Measurements from ENCODE around the gene TNRC6C. TPM values are rescaled to one million over a fixed set of nuclear protein-coding genes. Genes with fewer than 3 reads are reported as not detected.

Gene TNRC6C
- total and polyA plus RNA-seq, 2 of the 13 experiments (the other 11 are each of a cell fraction or from before 2014, with no cell fraction given), result 0.66 to 4.9 TPM

DNA sequence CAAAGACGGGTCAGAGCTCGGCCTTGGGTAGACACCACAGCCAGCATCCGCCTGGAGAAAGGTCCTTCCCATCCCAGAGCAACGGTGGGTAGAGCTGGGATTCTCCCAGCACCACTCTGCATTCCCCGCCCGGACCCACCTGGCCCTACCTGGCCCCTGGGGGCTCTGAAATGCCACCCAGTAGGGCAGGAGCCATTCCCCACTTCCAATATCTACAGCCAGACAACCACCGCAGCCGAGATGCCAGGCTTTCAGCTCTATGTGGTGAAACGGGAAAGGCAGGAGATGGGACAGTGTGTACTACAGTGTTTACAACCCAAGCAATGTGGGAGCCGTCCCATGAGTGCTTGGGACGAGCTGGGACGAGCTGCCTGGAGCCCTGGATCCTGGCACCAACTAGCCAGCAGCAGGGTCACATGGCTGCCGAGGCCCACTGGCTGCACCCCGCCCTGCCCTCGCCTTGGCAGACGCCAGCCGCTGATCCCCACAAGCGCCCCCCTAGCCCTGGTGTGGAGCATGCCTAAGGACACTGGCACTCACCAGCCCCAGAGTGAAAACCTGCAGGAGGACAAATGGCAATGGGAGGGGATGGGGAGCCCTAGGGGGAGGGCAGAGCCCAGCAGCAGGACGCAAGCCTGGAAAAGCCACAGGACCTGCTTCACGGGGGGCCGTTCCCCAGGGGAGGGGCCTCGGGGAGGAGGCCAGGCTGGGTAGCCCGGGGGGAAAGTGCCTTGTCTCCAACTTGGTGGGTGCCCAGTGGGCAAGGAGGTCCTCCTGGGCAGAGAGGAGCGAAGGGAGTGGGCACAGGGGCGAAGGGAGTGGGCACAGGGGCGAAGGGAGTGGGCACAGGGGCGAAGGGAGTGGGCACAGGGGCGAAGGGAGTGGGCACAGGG is 156.6 kb downstream of the TNRC6C start:
- Histone ChIP-seq H3K79me2 (ENCODE audit: insufficient read depth, low read length) (no peaks in the 10 kb centered on the region), H3K4me2 (ENCODE audit: low read depth, low read length) (no peak overlapping the region), H2AFZ (ENCODE audit: low read length) (no peak overlapping the region), H3K4me1 (ENCODE audit: insufficient read depth, low read length) (peaks cover 20% of the 10 kb centered on the region), H3K27me3 (ENCODE audit: control insufficient read depth in 1 of 2, insufficient read depth in 2 of 2, low read length in 2 of 2) (no peaks in the 10 kb centered on the region), H3K9ac (ENCODE audit: insufficient read depth, low read depth, low read length) (no peak overlapping the region), H3K4me3 (replicated peaks in 1 of 3; ENCODE audit: insufficient read depth in 1 of 3, low read depth in 2 of 3, low read length in 3 of 3) (no peak overlapping the region), H3K36me3 (replicated peaks in 1 of 2; ENCODE audit: control insufficient read depth in 1 of 2, insufficient read depth in 2 of 2, low read length in 2 of 2) (peaks cover 16 to 46% of the 10 kb centered on the region in 2 experiments), H3K27ac (ENCODE audit: extremely low read length, insufficient read depth, low read length) (no peak overlapping the region), H3K9me3 (ENCODE audit: low read length) (no peaks in the 10 kb centered on the region), H4K20me1 (ENCODE audit: insufficient read depth, low read length) (peaks cover 16% of the 10 kb centered on the region; the same call in 1 of the 2 replicates)
- intact Hi-C loops (cut with micrococcal nuclease; ENCODE audit: unreplicated experiment), result loop anchor here (5.0 kb wide), 1 partner anchor 72 kb away; the partner anchor contains the start of genes AFMID and TK1
- ATAC-seq (no peak), DNase-seq (ENCODE audit: low spot score) (no peak), FAIRE-seq (no peak)
- POLR2A ChIA-PET, result interaction anchor here (0.8 to 1.3 kb wide), 3 partner anchors 20 to 136 kb away, joined by 3 to 4 read pairs (median 3); no protein-coding TSS in a partner anchor
- CTCF ChIA-PET (ENCODE audit: low intra/inter-chr PET ratio, low total read pairs), result interaction anchor here (1.4 kb wide), 1 partner anchor 22 kb away, joined by 4 read pairs; no protein-coding TSS in a partner anchor
- in situ Hi-C loops (cut with HindIII; ENCODE audit: extremely low pct_ligation_motif_present, low pct_unique_long_range_greater_than_20kb), result loop anchor here (5.0 kb wide), 1 partner anchor 72 kb away; the partner anchor contains the start of genes AFMID and TK1
- WGBS (ENCODE audit: low lambda C conversion rate), result 95% methylated on average over 21 of the region's 28 CpGs
- BruUV-seq (replicated peaks), result no TSS peak
- TF ChIP-seq, protein P1, sequence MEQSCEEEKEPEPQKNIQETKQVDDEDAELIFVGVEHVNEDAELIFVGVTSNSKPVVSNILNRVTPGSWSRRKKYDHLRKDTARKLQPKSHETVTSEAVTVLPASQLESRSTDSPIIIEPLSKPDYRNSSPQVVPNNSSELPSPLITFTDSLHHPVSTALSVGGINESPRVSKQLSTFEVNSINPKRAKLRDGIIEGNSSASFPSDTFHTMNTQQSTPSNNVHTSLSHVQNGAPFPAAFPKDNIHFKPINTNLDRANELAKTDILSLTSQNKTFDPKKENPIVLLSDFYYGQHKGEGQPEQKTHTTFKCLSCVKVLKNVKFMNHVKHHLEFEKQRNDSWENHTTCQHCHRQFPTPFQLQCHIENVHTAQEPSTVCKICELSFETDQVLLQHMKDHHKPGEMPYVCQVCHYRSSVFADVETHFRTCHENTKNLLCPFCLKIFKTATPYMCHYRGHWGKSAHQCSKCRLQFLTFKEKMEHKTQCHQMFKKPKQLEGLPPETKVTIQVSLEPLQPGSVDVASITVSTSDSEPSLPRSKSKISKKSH (CRISPR knock-in tag; IDR thresholded peaks at IDR 0.05; ENCODE audit: borderline replicate concordance), result no peak
- TF ChIP-seq, protein P2, sequence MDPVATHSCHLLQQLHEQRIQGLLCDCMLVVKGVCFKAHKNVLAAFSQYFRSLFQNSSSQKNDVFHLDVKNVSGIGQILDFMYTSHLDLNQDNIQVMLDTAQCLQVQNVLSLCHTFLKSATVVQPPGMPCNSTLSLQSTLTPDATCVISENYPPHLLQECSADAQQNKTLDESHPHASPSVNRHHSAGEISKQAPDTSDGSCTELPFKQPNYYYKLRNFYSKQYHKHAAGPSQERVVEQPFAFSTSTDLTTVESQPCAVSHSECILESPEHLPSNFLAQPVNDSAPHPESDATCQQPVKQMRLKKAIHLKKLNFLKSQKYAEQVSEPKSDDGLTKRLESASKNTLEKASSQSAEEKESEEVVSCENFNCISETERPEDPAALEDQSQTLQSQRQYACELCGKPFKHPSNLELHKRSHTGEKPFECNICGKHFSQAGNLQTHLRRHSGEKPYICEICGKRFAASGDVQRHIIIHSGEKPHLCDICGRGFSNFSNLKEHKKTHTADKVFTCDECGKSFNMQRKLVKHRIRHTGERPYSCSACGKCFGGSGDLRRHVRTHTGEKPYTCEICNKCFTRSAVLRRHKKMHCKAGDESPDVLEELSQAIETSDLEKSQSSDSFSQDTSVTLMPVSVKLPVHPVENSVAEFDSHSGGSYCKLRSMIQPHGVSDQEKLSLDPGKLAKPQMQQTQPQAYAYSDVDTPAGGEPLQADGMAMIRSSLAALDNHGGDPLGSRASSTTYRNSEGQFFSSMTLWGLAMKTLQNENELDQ (CRISPR knock-in tag; IDR thresholded peaks at IDR 0.05; ENCODE audit: borderline replicate concordance), result no peak
- no peak for TF ChIP-seq ZNF841 (CRISPR knock-in tag; IDR thresholded peaks at IDR 0.05; ENCODE audit: borderline replicate concordance)
- no peak for TF ChIP-seq RFXAP (CRISPR knock-in tag; IDR thresholded peaks at IDR 0.05; ENCODE audit: borderline replicate concordance)
- no peak for TF ChIP-seq ZNF350 (CRISPR knock-in tag; IDR thresholded peaks at IDR 0.05; ENCODE audit: borderline replicate concordance, low read depth)
- TF ChIP-seq, protein P3, sequence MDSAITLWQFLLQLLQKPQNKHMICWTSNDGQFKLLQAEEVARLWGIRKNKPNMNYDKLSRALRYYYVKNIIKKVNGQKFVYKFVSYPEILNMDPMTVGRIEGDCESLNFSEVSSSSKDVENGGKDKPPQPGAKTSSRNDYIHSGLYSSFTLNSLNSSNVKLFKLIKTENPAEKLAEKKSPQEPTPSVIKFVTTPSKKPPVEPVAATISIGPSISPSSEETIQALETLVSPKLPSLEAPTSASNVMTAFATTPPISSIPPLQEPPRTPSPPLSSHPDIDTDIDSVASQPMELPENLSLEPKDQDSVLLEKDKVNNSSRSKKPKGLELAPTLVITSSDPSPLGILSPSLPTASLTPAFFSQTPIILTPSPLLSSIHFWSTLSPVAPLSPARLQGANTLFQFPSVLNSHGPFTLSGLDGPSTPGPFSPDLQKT (CRISPR knock-in tag; IDR thresholded peaks at IDR 0.05; ENCODE audit: borderline replicate concordance), result no peak
- TF ChIP-seq ZNF30 (CRISPR knock-in tag; IDR thresholded peaks at IDR 0.05), result no peak
- TF ChIP-seq PTBP1 (IDR thresholded peaks at IDR 0.05; ENCODE audit: low read depth, low read length, poor library complexity, severe bottlenecking), result no peak
- no peak for TF ChIP-seq ZNF773 (CRISPR knock-in tag; IDR thresholded peaks at IDR 0.05; ENCODE audit: borderline replicate concordance)
- TF ChIP-seq SRSF9 (IDR thresholded peaks at IDR 0.05; ENCODE audit: borderline replicate concordance, insufficient read depth, low read depth, low read length, poor library complexity, severe bottlenecking), result no peak
- no peak for TF ChIP-seq ETV6 (CRISPR knock-in tag; conservative IDR thresholded peaks at IDR 0.05)
- TF ChIP-seq ZMAT3 (CRISPR knock-in tag; conservative IDR thresholded peaks at IDR 0.05), result no peak
- TF ChIP-seq CAMTA2 (CRISPR knock-in tag; IDR thresholded peaks at IDR 0.05; ENCODE audit: borderline replicate concordance), result no peak
- no peak for TF ChIP-seq ZNF446 (CRISPR knock-in tag; IDR thresholded peaks at IDR 0.05)
- TF ChIP-seq, protein P4, sequence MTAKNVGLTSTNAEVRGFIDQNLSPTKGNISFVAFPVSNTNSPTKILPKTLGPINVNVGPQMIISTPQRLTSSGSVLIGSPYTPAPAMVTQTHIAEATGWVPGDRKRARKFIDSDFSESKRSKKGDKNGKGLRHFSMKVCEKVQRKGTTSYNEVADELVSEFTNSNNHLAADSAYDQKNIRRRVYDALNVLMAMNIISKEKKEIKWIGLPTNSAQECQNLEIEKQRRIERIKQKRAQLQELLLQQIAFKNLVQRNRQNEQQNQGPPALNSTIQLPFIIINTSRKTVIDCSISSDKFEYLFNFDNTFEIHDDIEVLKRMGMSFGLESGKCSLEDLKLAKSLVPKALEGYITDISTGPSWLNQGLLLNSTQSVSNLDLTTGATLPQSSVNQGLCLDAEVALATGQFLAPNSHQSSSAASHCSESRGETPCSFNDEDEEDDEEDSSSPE (CRISPR knock-in tag; IDR thresholded peaks at IDR 0.05), result no peak
- TF ChIP-seq KDM2A (CRISPR knock-in tag; IDR thresholded peaks at IDR 0.05; ENCODE audit: borderline replicate concordance, low read depth), result no peak
